ENCODE measurements around the gene CPD. TPM values are rescaled to one million over a fixed set of nuclear protein-coding genes. Genes with fewer than 3 reads are reported as not detected.

CPD gene
- total and polyA plus RNA-seq, 9 of the 15 experiments (the other 6 are each of a cell fraction or from before 2014, with no cell fraction given): 4.5 to 24.4 (median 20.4) TPM

- ATAC-seq: peak; percentile 32; the same call in 1 of the 3 replicates
- Histone ChIP-seq H3K4me3 (no peak overlapping the region), H3K9ac (ENCODE audit: insufficient read depth in 1 of 2, low read depth in 2 of 2, low read length in 2 of 2) (no peak overlapping the region), H3K36me3 (ENCODE audit: control insufficient read depth, insufficient read depth, low read length) (no peaks in the 10 kb centered on the region), H3K9me1 (ENCODE audit: control insufficient read depth, insufficient read depth, low read length) (no peaks in the 10 kb centered on the region), H2AFZ (ENCODE audit: low read depth, low read length) (no peak overlapping the region), H3K27ac (ENCODE audit: extremely low read depth, low read depth, low read length) (no peak overlapping the region), H3K79me2 (ENCODE audit: control insufficient read depth, insufficient read depth, low read length) (no peaks in the 10 kb centered on the region), H3K4me1 (replicated peaks in 1 of 2; ENCODE audit: control insufficient read depth in 2 of 2, insufficient read depth in 2 of 2, low read length in 2 of 2) (peaks cover 0 to 17% of the 10 kb centered on the region in 2 experiments; a peak in 2 of 5 replicates), H3K4me2 (ENCODE audit: insufficient read depth, low read length) (no peak overlapping the region), H4K20me1 (replicated peaks; ENCODE audit: control insufficient read depth, insufficient read depth, low read length) (no peaks in the 10 kb centered on the region), H3K9me3 (replicated peaks; ENCODE audit: control insufficient read depth, insufficient read depth, low read depth, low read length) (no peaks in the 10 kb centered on the region), H3K27me3 (ENCODE audit: control insufficient read depth in 2 of 2, insufficient read depth in 2 of 2, low read length in 2 of 2) (peaks cover 5 to 8% of the 10 kb centered on the region in 2 experiments; a peak in 1 of 5 replicates)
- no peak for FAIRE-seq
- TF ChIP-seq RUNX1 (IDR thresholded peaks at IDR 0.05; ENCODE audit: low read depth): no peak
- TF ChIP-seq ARID3A (IDR thresholded peaks at IDR 0.05; ENCODE audit: borderline replicate concordance, low read depth, low read length): no peak
- no peak for TF ChIP-seq SRSF3 (IDR thresholded peaks at IDR 0.05; ENCODE audit: insufficient read depth, low read length)
- TF ChIP-seq ZNF184 (CRISPR knock-in tag; IDR thresholded peaks at IDR 0.05): 0 out of 2 replicates have a peak, but pooled peaks have one; percentile 56
- TF ChIP-seq CTCF (IDR thresholded peaks at IDR 0.05 in 2 of 3, conservative IDR thresholded peaks at IDR 0.05 in 1 of 3; ENCODE audit: insufficient read depth in 2 of 3, low read depth in 1 of 3, low read length in 3 of 3): 0 out of 6 replicates have a peak, but pooled peaks of 1 of the 3 experiments have one; percentile 23
- no peak for TF ChIP-seq CEBPG (CRISPR knock-in tag; IDR thresholded peaks at IDR 0.05)
- TF ChIP-seq CEBPG (tag; conservative IDR thresholded peaks at IDR 0.05 in 1 of 2, IDR thresholded peaks at IDR 0.05 in 1 of 2): no peak
- TF ChIP-seq ATF3 (IDR thresholded peaks at IDR 0.05): peak; percentile 53
- TF ChIP-seq ATF3 (CRISPR knock-in tag; conservative IDR thresholded peaks at IDR 0.05): no peak
- BruUV-seq (replicated peaks): no TSS peak
- POLR2A ChIA-PET: no interaction called here
- 15% methylated on average over 2 of the region's 2 CpGs for WGBS (ENCODE audit: insufficient coverage, low coverage, missing lambda C conversion rate)
- DNase-seq (ENCODE audit: extremely low read depth in 1 of 4, low spot score in 3 of 4): peak in 1 of 4 experiments; percentile 19
- CTCF ChIA-PET (ENCODE audit: low intra/inter-chr PET ratio): no interaction called here
- in situ Hi-C loops (cut with MboI): no loop called here
- intact Hi-C loops (cut with micrococcal nuclease): no loop called here
Measured at GRCh38 chr17:30372755-30373154, 6.0 kb upstream of the CPD start.
